HCT116 (cell line): ENCODE data around the gene RPTOR. TPM values are rescaled to one million over a fixed set of nuclear protein-coding genes. Genes with fewer than 3 reads are reported as not detected.
A peak's percentile ranks its signal among the peaks of the same experiment; 100 is the strongest.

ENCODE experiments used
- ATAC-seq: fragments of 200-7000 bp; cut with Tn5 transposase; 2 replicates; pipeline ENCODE4 v1.9.1; 2020; ENCODE audit warnings: mild to moderate bottlenecking, moderate library complexity
- BruUV-seq: library from RNA; stranded (reverse); fragments of 400-500 nt; replicated peaks from 2 replicates; lab custom pipeline; 2021; lab: Mats Ljungman, UMichigan
- CTCF ChIA-PET: fragments of 300-600 bp; sonication (Branson Sonifier 250); formaldehyde crosslinking; loops from one replicate; lab custom pipeline; 2021; ENCODE audit warnings: antibody characterized with exemption; lab: Charles Lee
- POLR2A ChIA-PET: fragments of 300-600, 350-600 bp; sonication (Branson Sonifier 250); formaldehyde crosslinking; loops from one replicate; lab custom pipeline; 2021; ENCODE audit warnings: antibody characterized with exemption; lab: Charles Lee
- RAD21 ChIA-PET, 2 experiments: fragments of 300-600 bp; sonication (Branson Sonifier 250); formaldehyde crosslinking; loops; one replicate each; lab custom pipeline; 2023; ENCODE audit warnings: low total read pairs in 2 of 2; ENCODE audit not compliant: uncharacterized antibody in 2 of 2, unreplicated experiment in 2 of 2, low non-redundant PET in 1 of 2; lab: Charles Lee
- DNase-seq: peaks from one replicate; pipeline ENCODE4 v3.0.0-alpha.2; 2010; ENCODE audit warnings: low read depth, low spot score
- H2AFZ ChIP-seq: fragments of 200-600 bp; shearing (Covaris generic), sonication (generic); 2 replicates; pipeline ENCODE4 v1.6.1; 2017; ENCODE audit warnings: low read depth, mixed run types, mixed read lengths, antibody characterized with exemption, low read length; ENCODE audit not compliant: poor library complexity, severe bottlenecking
- H3K27ac ChIP-seq: 2 replicates; pipeline ENCODE4 v1.5.1; 2012; ENCODE audit warnings: low read depth, low read length
- H3K27me3 ChIP-seq: fragments of 200-600 bp; sonication (generic); 2 replicates; pipeline ENCODE4 v1.6.1; 2016; ENCODE audit warnings: mixed run types, low read length, mixed read lengths; ENCODE audit not compliant: insufficient read depth
- H3K36me3 ChIP-seq, 2 experiments: fragments of 200-500 bp in 1 of 2; fragments of 200-600 bp in 1 of 2; sonication (Bioruptor generic) in 1 of 2; sonication (generic) in 1 of 2; 2 replicates each; pipeline versions ENCODE4 v1.5.1 to v1.6.1; 2014 to 2016; ENCODE audit warnings: low read length in 2 of 2, inconsistent platforms in 1 of 2, mixed read lengths in 1 of 2, mixed run types in 1 of 2; ENCODE audit not compliant: insufficient read depth in 2 of 2, control insufficient read depth in 1 of 2
- H3K4me1 ChIP-seq, 2 experiments: fragments of 200-600 bp in 1 of 2; sonication (generic) in 1 of 2; 2 replicates each; pipeline versions ENCODE4 v1.5.1 to v1.6.1; 2012 to 2017; ENCODE audit warnings: low read length in 2 of 2, inconsistent platforms in 1 of 2, mild to moderate bottlenecking in 1 of 2, mixed read lengths in 1 of 2, mixed run types in 1 of 2, moderate library complexity in 1 of 2; ENCODE audit not compliant: insufficient read depth in 2 of 2, control insufficient read depth in 1 of 2
- H3K4me2 ChIP-seq: fragments of 200-600 bp; sonication (generic); 2 replicates; pipeline ENCODE4 v1.6.1; 2017; ENCODE audit warnings: mixed run types, low read length, mixed read lengths
- H3K4me3 ChIP-seq, 2 experiments: fragments of 200-600 bp in 1 of 2; sonication (generic) in 1 of 2; replicated peaks in 1 of 2; 2 replicates each; pipeline ENCODE4 v1.5.1; 2011 to 2016; ENCODE audit warnings: low read length in 2 of 2, control low read depth in 1 of 2, low read depth in 1 of 2, mild to moderate bottlenecking in 1 of 2, mixed read lengths in 1 of 2, mixed run types in 1 of 2
- H3K79me2 ChIP-seq: fragments of 200-600 bp; sonication (generic); 2 replicates; pipeline ENCODE4 v1.6.1; 2017; ENCODE audit warnings: mild to moderate bottlenecking, mixed run types, low read length, moderate library complexity, mixed read lengths; ENCODE audit not compliant: insufficient read depth
- H3K9ac ChIP-seq: fragments of 200-600 bp; sonication (generic); 2 replicates; pipeline ENCODE4 v1.6.1; 2016; ENCODE audit warnings: low read length, mixed read lengths
- H3K9me2 ChIP-seq: fragments of 200-600 bp; sonication (generic), shearing (Covaris generic); 2 replicates; pipeline ENCODE4 v1.6.1; 2017; ENCODE audit warnings: mixed run types, mild to moderate bottlenecking, moderate library complexity; ENCODE audit not compliant: insufficient read depth
- H3K9me3 ChIP-seq, 2 experiments: fragments of 200-500 bp in 1 of 2; fragments of 200-600 bp in 1 of 2; sonication (Bioruptor generic) in 1 of 2; sonication (generic) in 1 of 2; 2 replicates each; pipeline ENCODE4 v1.6.1; 2014 to 2017; ENCODE audit warnings: low read length in 2 of 2, mixed read lengths in 2 of 2, inconsistent platforms in 1 of 2, low read depth in 1 of 2, mild to moderate bottlenecking in 1 of 2, mixed run types in 1 of 2, moderate library complexity in 1 of 2; ENCODE audit not compliant: control insufficient read depth in 1 of 2, insufficient read depth in 1 of 2
- H4K20me1 ChIP-seq: fragments of 200-600 bp; sonication (generic), shearing (Covaris generic); 2 replicates; pipeline ENCODE4 v1.6.1; 2017; ENCODE audit warnings: mixed run types, mild to moderate bottlenecking, moderate library complexity; ENCODE audit not compliant: insufficient read depth
- CBX3 ChIP-seq: IDR thresholded peaks from 2 replicates; pipeline ENCODE4 v1.6.1; 2012; ENCODE audit warnings: low read depth
- CEBPB ChIP-seq: IDR thresholded peaks from 2 replicates; pipeline ENCODE4 v1.6.1; 2012; ENCODE audit warnings: low read depth
- CTCF ChIP-seq, 3 experiments: fragments of 200-600 bp in 1 of 3; sonication (generic) in 1 of 3; IDR thresholded peaks in 2 of 3; conservative IDR thresholded peaks in 1 of 3; 2 replicates each; pipeline ENCODE4 v1.5.1; 2012 to 2017; ENCODE audit warnings: low read depth in 2 of 3, low read length in 2 of 3, antibody characterized with exemption in 1 of 3, borderline replicate concordance in 1 of 3, control low read depth in 1 of 3, mild to moderate bottlenecking in 1 of 3, mixed read lengths in 1 of 3, mixed run types in 1 of 3, moderate library complexity in 1 of 3; ENCODE audit not compliant: insufficient read depth in 1 of 3
- EGR1 ChIP-seq: IDR thresholded peaks from 2 replicates; pipeline ENCODE4 v1.6.1; 2012; ENCODE audit warnings: low read depth
- EZH2phosphoT487 ChIP-seq: fragments of 200-600 bp; IDR thresholded peaks from 2 replicates; pipeline ENCODE4 v1.6.1; 2018; ENCODE audit warnings: antibody characterized with exemption, borderline replicate concordance
- FOSL1 ChIP-seq: IDR thresholded peaks from 2 replicates; pipeline ENCODE4 v1.6.1; 2012; ENCODE audit warnings: low read depth
- POLR2A ChIP-seq: IDR thresholded peaks from 2 replicates; pipeline ENCODE4 v1.7.0; 2011; ENCODE audit warnings: borderline replicate concordance; ENCODE audit not compliant: insufficient read depth, insufficient read length; ENCODE audit errors: extremely low read depth
- REST ChIP-seq: IDR thresholded peaks from 2 replicates; pipeline ENCODE4 v1.6.1; 2012; ENCODE audit warnings: low read depth
- SIN3A ChIP-seq: IDR thresholded peaks from 2 replicates; pipeline ENCODE4 v1.6.1; 2012; ENCODE audit warnings: low read depth
- SRF ChIP-seq: IDR thresholded peaks from 2 replicates; pipeline ENCODE4 v1.6.1; 2012; ENCODE audit warnings: low read depth
- TCF7L2 ChIP-seq: IDR thresholded peaks from 2 replicates; pipeline ENCODE4 v1.7.0; 2011; ENCODE audit warnings: borderline replicate concordance, inconsistent platforms; ENCODE audit not compliant: insufficient read depth, insufficient read length; ENCODE audit errors: extremely low read depth
- ZBTB33 ChIP-seq: IDR thresholded peaks from 2 replicates; pipeline ENCODE4 v1.6.1; 2011; ENCODE audit warnings: mild to moderate bottlenecking, low read length, moderate library complexity; ENCODE audit not compliant: insufficient replicate concordance; ENCODE audit errors: extremely low read depth
- intact Hi-C: fragments of 100-400 bp; cut with micrococcal nuclease; formaldehyde crosslinking; loops from 2 replicates; pipeline ENCODE4 v1.10.0; 2022
- total RNA-seq: library from RNA; stranded (reverse); gene quantifications from one replicate; pipeline ENCODE4 v1.2.1, GENCODE V29; 2021; ENCODE audit not compliant: unreplicated experiment

RPTOR gene
- total RNA-seq, 1 experiment from 2014 or later: 69.5 TPM

- TF ChIP-seq REST (no peak), ZBTB33 (no peak), CEBPB (no peak), CBX3 (no peak), EGR1 (no peak), FOSL1 (no peak)
These were observed 316.8 kb downstream of the RPTOR start (continued) for GRCh38 chr17:80861418-80861815.

- Histone ChIP-seq H3K27ac (no peak overlapping the region), H3K9me3 (no peaks in the 10 kb centered on the region), H3K27me3 (no peaks in the 10 kb centered on the region), H4K20me1 (no peaks in the 10 kb centered on the region), H3K4me3 (no peak overlapping the region), H3K9ac (no peak overlapping the region), H3K36me3 (peaks cover 0 to 4% of the 10 kb centered on the region in 2 experiments; a peak in 1 of 4 replicates), H3K4me2 (no peak overlapping the region), H3K79me2 (no peaks in the 10 kb centered on the region), H3K4me1 (peaks cover 3 to 21% of the 10 kb centered on the region in 2 experiments), H3K9me2 (no peaks in the 10 kb centered on the region), H2AFZ (no peak overlapping the region)
- TF ChIP-seq TCF7L2: no peak
- peak in 2 of 3 experiments; percentile 30 to 42; a peak in 4 of 6 replicates for TF ChIP-seq CTCF (IDR thresholded peaks at IDR 0.05 in 2 of 3, conservative IDR thresholded peaks at IDR 0.05 in 1 of 3; ENCODE audit: borderline replicate concordance in 1 of 3, insufficient read depth in 1 of 3, low read depth in 2 of 3, low read length in 2 of 3)
- TF ChIP-seq SIN3A: no peak
- TF ChIP-seq EGR1: no peak
- no peak for TF ChIP-seq SRF
- TF ChIP-seq EZH2phosphoT487: no peak
- no peak for TF ChIP-seq POLR2A
- BruUV-seq: no TSS peak
- POLR2A ChIA-PET: no interaction called here
- CTCF ChIA-PET: interaction anchor here (1.2 kb wide), 1 partner anchor 37 kb away, joined by 4 read pairs; no protein-coding TSS in a partner anchor
- no peak for DNase-seq
- peak; percentile 48 for ATAC-seq
- intact Hi-C loops: no loop called here
- RAD21 ChIA-PET: no interaction called here
These were observed 317.3 kb downstream of the RPTOR start for GRCh38 chr17:80861892-80862291.
